ENCODE measurements around the gene ATXN7.

ATXN7 gene

GRCh38 chr3:63940389-63940757 lies 76.7 kb downstream of the ATXN7 start:
- DNase-seq: no peak

DNA sequence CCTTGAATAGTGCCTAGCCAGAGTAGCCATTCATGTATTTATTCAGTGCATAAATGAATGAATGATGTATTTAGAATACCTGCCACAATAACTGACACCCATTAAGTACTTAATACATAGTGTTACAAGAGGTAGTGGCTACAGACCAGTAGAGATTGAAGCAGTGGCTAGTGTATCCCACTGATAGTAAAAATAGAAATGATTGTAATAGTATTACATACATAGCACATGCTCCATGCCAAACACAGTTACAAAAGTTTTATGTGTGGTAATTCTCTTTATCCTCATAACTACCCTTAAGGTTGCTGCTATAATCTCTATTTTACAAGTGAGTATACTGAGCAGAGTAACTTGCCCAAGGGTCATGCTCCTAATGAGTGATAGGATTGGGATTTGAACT lies 78.9 kb downstream of the ATXN7 start:
- DNase-seq: no peak

DNA sequence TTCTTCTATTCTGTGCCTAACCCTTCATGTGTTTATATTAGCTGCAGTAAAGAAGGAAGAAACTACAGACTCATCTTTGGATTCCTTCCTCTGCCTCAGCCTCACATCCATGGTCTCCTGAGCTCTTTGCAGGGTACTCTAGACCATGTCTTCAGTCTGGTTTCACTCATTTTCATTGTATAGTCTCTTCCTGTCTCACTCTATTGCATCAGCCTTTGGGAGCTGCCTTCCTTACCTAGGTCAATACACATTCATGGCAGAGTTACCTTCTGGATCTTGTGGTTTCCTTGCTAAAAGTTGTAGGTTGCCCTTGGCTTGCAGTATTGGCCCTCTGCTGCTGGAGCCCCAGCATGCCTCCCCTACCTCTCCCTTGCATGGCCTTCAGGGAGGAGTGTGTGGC lies 80.0 kb downstream of the ATXN7 start:
- no peak for DNase-seq

DNA sequence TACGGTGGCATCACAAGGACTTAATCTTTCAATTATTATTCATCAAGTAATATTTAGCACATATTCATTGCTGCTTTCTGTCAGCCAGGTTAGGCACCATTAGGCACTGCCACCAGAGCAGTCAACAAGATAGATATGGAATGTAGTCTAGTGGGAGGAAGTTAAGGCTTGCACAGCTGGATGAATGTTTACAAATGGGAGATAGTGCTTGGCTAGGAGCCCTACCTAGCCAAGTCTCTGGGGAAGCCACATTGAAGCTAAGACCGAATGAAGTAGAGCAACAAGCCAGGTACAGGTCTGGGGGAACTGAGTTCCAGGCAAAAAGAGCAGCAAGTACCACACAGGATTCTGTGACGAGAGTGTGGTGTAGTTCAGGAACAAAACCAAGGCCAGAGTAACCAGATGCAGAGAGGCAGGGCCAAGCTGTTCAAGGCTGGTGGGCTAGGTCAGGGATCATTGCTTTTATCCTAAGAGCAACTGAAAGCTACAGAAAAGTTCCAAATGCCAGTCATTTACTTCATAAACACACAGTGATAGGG lies 82.0 kb downstream of the ATXN7 start:
- no peak for DNase-seq

DNA sequence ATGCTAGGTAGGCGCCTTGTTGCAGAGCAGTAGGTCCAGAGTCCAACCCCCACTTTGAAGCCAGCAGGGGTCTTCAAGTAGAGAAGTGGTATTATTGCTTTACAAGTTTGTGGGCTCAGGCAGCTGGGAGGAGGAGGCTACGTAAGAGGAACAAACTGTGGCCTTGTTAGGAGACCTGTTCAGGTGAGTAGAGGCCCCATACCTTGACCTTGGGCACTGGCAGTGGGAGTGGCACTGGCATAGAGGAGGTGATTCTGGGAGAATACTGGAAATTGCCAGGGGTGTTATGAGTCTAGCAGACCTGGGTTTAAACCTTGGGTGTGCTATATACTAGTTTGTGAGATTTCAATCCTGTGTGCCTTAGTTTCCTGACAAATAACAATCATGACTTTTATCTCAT lies 83.1 kb downstream of the ATXN7 start:
- no peak for DNase-seq

DNA sequence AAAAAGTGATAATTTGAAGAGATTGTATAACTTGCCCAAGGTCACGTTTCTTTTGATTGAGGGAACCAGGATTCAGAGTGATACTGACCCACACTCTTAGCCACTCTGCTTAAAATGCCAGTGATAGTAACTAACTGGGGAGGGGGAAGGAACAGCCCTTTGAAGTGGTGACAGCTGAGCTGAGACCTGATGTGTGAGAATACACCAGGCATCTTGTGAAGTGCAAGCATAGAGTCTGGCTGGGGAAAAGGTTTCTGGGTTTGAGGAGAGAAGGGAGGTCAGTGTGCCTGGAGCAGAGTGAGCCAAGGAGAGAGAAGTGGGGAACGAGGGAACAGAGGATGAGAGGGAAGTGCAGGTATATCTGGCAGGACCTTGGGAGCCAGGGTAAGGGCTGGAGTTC lies 83.9 kb downstream of the ATXN7 start:
- no peak for DNase-seq

- DNase-seq: no peak
Measured at GRCh38 chr3:63949005-63949404, 85.3 kb downstream of the ATXN7 start.

DNA sequence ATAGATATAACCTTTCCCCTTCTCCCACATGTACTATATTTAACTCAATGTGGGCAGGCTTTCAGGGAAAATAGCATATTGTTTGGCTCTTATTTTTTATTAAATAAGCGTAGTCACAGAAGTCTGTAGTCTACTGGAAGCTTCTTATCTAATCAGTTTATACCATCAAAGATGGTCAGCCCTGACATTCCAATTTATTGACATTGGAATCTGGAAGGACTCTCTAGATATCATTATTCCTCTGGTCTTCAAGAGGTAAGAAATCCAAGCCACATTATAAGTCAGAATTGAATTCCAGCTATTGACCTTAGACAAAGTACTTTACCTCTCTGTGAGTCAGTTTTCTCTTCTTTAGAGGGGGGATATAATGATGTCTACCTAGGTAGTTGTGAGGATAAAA lies 87.0 kb downstream of the ATXN7 start:
- no peak for DNase-seq

- no peak for DNase-seq
Measured at GRCh38 chr3:63951492-63952247, 88.0 kb downstream of the ATXN7 start.

DNA sequence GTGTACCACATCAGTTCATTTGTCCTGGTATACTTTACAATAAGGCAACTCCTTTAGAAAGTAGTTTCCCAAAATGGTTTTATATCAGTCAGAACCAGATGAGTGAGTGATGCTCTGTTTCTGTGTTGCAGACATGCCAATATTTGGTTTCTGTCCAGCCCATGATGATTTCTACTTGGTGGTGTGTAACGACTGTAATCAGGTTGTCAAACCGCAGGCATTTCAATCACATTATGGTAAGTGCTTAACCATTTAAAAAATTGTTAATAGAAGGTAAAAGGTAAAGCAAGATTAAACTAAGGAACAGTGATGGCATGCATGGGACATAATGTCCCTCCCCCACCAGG lies 88.6 kb downstream of the ATXN7 start:
- no peak for DNase-seq

GRCh38 chr3:63954182-63954581 lies 90.5 kb downstream of the ATXN7 start:
- no peak for DNase-seq

DNA sequence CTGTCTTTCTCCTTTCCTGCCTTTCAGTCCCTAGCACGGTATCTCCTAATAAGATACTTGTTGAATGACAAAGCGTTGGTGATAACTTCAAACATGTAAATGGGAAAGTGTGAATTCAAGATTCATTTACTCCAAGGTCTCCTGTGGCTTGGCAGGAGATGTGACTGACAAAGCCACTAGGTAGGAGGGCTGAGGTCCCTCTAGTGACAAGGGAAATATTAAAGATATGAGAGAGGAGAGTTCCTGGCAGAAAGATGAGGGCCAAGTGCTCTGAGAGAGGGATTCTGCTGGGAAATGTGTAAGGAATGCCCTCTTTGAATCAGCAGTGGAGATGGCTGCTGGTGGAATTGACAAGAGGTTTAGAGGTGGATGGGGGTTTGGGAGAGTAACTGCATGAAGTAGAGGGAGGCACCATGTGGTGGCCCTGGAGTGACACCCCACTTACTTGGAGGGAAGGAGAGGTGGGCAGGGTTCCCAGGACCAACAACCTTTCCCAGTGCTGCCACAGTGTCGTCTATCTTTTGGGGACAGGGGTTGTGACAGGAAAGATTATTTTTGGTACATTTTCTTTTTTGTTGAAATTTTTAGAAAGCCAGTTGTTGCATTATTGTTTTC lies 91.5 kb downstream of the ATXN7 start:
- no peak for DNase-seq

GRCh38 chr3:63955830-63956545 lies 92.3 kb downstream of the ATXN7 start:
- no peak for DNase-seq

GRCh38 chr3:63959146-63959545 lies 95.5 kb downstream of the ATXN7 start:
- no peak for DNase-seq

DNA sequence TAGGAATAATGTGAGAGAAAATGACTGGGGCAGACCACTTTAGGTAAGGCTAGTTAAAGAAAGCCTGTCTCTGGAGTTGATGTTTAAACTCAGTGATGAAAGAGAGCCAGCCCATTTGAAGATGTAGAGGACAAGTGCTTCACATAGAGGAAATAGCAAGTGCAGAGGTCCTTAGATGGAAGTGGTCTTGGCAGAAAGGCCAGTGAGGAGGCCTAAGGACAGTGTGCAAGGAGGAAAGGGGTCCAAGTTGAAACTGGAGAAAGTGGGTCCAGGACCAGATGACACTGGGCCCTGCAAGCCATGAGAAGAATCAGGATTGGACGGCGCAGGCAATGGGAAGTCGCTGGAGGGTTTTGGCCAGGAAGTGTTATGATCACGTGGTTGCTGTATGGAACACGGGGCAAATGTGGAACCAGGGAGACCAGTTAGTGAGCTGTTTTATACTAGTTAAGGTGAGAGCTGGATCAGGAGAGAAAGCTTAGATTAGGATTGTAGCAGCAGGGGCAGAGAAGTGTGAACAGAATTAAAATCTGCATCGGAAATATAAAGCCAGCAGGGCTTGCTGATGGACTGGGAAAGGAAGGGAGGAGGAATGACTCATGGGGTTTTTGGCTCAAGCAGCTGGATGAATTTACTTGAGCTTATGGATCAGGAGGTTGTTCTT lies 96.5 kb downstream of the ATXN7 start:
- DNase-seq: no peak

- no peak for DNase-seq
Measured at GRCh38 chr3:63961891-63962290, 98.2 kb downstream of the ATXN7 start.

DNA sequence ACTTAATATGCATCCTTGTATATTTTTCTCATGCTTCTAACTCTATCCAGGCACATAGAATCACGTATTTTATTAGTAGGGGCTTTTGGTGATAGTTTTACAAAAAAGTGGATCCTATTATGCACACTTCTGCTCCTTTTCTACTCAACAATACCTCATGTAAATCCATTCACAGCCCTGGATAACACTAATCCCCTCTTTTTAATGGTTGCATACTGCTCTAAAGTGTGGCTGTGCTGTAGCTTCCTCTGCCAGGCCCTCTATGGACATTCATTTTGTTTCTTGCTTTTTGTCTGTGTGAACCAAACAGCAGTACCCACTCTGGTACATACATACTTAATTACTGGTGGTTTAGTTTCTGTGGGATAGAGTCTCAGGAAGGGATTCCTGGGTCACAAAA lies 99.8 kb downstream of the ATXN7 start:
- no peak for DNase-seq

- no peak for DNase-seq
Measured at GRCh38 chr3:63964681-63965485, 101.2 kb downstream of the ATXN7 start.

DNA sequence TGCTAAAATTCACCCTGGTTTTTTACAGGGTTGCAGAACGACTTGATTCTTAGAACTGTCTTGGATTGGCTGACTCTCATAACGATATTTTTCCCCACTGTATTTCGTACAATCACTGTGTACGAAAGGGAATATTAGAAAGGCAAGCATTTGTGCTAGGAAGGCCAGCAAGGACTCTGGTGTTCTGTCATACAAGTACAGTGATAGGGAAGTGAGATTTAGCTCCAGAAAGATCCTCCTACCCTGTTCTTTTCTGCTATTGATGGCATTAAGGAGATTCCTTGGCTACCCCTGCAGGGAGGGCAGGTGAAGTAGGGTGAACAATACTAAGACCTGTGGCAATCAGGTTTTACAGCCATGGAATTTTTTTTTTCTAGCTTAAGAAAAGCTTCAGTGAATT lies 102.3 kb downstream of the ATXN7 start:
- DNase-seq: no peak

DNA sequence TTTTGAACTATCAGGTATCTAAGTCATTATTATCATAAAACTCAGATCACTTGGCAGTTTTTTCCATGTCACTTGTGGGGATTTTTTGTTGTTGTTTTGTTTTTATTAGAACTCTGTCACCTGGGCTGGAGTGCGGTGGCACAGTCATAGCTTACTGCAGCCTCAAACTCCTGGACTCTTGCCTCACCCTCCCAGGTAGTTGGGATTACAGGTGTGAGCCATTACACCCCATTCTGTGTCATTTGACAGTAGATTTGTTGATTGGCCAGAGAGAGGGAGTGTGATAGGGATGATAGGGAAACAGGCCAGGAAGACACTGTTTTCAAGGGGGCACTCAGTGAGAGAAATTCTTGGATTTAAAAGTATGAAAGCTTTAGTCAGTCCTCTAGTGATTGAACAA lies 103.2 kb downstream of the ATXN7 start:
- DNase-seq: no peak

- DNase-seq: no peak
Measured at GRCh38 chr3:63967675-63968611, 104.3 kb downstream of the ATXN7 start.

All from activated CD4-positive, alpha-beta T cell treated with anti-CD3 and anti-CD28 coated beads for 1 hour (primary cell).